Measurements from ENCODE around the gene CASZ1. TPM values are rescaled to one million over a fixed set of nuclear protein-coding genes. Genes with fewer than 3 reads are reported as not detected.

Gene CASZ1
- total RNA-seq, 2 donors from 2014 or later = 44.3 to 50.3 TPM

- H3K4me1 ChIP-seq = peaks cover 0 to 73% of the 10 kb centered on the region in 2 donors
- H3K36me3 ChIP-seq = no peaks in the 10 kb centered on the region
- no peak for TF ChIP-seq CTCF (IDR thresholded peaks at IDR 0.05)
- H3K27me3 ChIP-seq = no peaks in the 10 kb centered on the region
- H3K4me3 ChIP-seq = no peak overlapping the region
- no peak for DNase-seq (ENCODE audit: low spot score)
- peak overlapping the region; percentile 65 for H3K27ac ChIP-seq
- no peaks in the 10 kb centered on the region for H3K9me3 ChIP-seq
Measured at GRCh38 chr1:10789803-10790702, 6.4 kb downstream of the CASZ1 start.

- no peak for TF ChIP-seq CTCF (IDR thresholded peaks at IDR 0.05)
- Histone ChIP-seq H3K36me3 (no peaks in the 10 kb centered on the region), H3K4me3 (no peak overlapping the region), H3K4me1 (peaks cover 0 to 77% of the 10 kb centered on the region in 2 donors), H3K9me3 (no peaks in the 10 kb centered on the region), H3K27me3 (no peaks in the 10 kb centered on the region), H3K27ac (peak overlapping the region; percentile 65)
- DNase-seq (ENCODE audit: low spot score) = no peak
Measured at GRCh38 chr1:10789047-10789791, 7.2 kb downstream of the CASZ1 start.

GRCh38 chr1:10788592-10789006, 7.8 kb downstream of the CASZ1 start:
- H3K36me3 ChIP-seq = no peaks in the 10 kb centered on the region
- H3K27me3 ChIP-seq = no peaks in the 10 kb centered on the region
- peaks cover 0 to 70% of the 10 kb centered on the region in 2 donors for H3K4me1 ChIP-seq
- no peak for DNase-seq (ENCODE audit: low spot score)
- H3K27ac ChIP-seq = peak overlapping the region; percentile 65
- TF ChIP-seq CTCF (IDR thresholded peaks at IDR 0.05) = peak; percentile 41 to 71
- H3K4me3 ChIP-seq = no peak overlapping the region
- H3K9me3 ChIP-seq = no peaks in the 10 kb centered on the region

- H3K4me3 ChIP-seq = no peak overlapping the region
- no peaks in the 10 kb centered on the region for H3K9me3 ChIP-seq
- H3K36me3 ChIP-seq = no peaks in the 10 kb centered on the region
- DNase-seq (ENCODE audit: low spot score) = no peak
- no peaks in the 10 kb centered on the region for H3K27me3 ChIP-seq
- TF ChIP-seq CTCF (IDR thresholded peaks at IDR 0.05) = no peak
- peaks cover 0 to 65% of the 10 kb centered on the region in 2 donors for H3K4me1 ChIP-seq
- H3K27ac ChIP-seq = peak overlapping the region; percentile 65
Measured at GRCh38 chr1:10787286-10787685, 9.2 kb downstream of the CASZ1 start.

GRCh38 chr1:10785728-10786638, 10.5 kb downstream of the CASZ1 start:
- DNase-seq (ENCODE audit: low spot score) = no peak
- Histone ChIP-seq H3K9me3 (no peaks in the 10 kb centered on the region), H3K27me3 (no peaks in the 10 kb centered on the region), H3K27ac (peak overlapping the region; percentile 65), H3K4me1 (peaks cover 0 to 59% of the 10 kb centered on the region in 2 donors), H3K36me3 (no peaks in the 10 kb centered on the region), H3K4me3 (no peak overlapping the region)
- no peak for TF ChIP-seq CTCF (IDR thresholded peaks at IDR 0.05)
